K562 (cell line): ENCODE results near the gene CALHM3. TPM values are rescaled to one million over a fixed set of nuclear protein-coding genes. Genes with fewer than 3 reads are reported as not detected.

Source experiments
- AFF1 ChIP-seq, 2 experiments: fragments of 450-650 bp; IDR thresholded peaks; 2 replicates each; pipeline ENCODE4 v1.6.1; 2018; ENCODE audit warnings: mild to moderate bottlenecking in 2 of 2, low read depth in 1 of 2; ENCODE audit not compliant: partially characterized antibody in 2 of 2
- CBFA2T2 ChIP-seq: fragments of 450-650 bp; conservative IDR thresholded peaks from 2 replicates; pipeline ENCODE4 v1.6.1; 2017; ENCODE audit warnings: mild to moderate bottlenecking
- COPS2 ChIP-seq: fragments of 450-650 bp; conservative IDR thresholded peaks from 2 replicates; pipeline ENCODE4 v1.6.1; 2016; ENCODE audit warnings: mild to moderate bottlenecking, moderate library complexity
- CREB1 ChIP-seq, 2 experiments: sonication (generic) in 1 of 2; formaldehyde crosslinking in 1 of 2; IDR thresholded peaks; 2 replicates each; pipeline versions ENCODE4 v1.6.1 to v1.8.0; 2012 to 2022; ENCODE audit warnings: inconsistent platforms in 1 of 2, mild to moderate bottlenecking in 1 of 2, missing genetic modification reagents in 1 of 2, moderate library complexity in 1 of 2
- DEAF1 ChIP-seq: fragments of 450-650 bp; formaldehyde crosslinking; IDR thresholded peaks from 2 replicates; pipeline ENCODE4 v1.4.0; 2020; ENCODE audit warnings: mild to moderate bottlenecking, moderate library complexity
- FOXK1 ChIP-seq: sonication (generic); formaldehyde crosslinking; IDR thresholded peaks from 2 replicates; pipeline ENCODE4 v1.8.0; 2022; ENCODE audit warnings: missing genetic modification reagents, mild to moderate bottlenecking, borderline replicate concordance
- KLF16 ChIP-seq: IDR thresholded peaks from 2 replicates; pipeline ENCODE4 v1.6.1; 2016; ENCODE audit warnings: antibody characterized with exemption
- LEF1 ChIP-seq: fragments of 450-650 bp; IDR thresholded peaks from 2 replicates; pipeline ENCODE4 v1.6.1; 2016; ENCODE audit warnings: mild to moderate bottlenecking
- MEF2D ChIP-seq: conservative IDR thresholded peaks from 2 replicates; pipeline ENCODE4 v1.6.1; 2016; ENCODE audit warnings: low read depth, missing genetic modification characterization, missing compliant biosample characterization
- MEIS2 ChIP-seq: fragments of 450-650 bp; IDR thresholded peaks from 2 replicates; pipeline ENCODE4 v1.6.1; 2014; ENCODE audit warnings: mild to moderate bottlenecking; ENCODE audit not compliant: partially characterized antibody
- MYC ChIP-seq, 2 experiments: fragments of 250-450 bp in 1 of 2; sonication (Bioruptor Pico) in 1 of 2; IDR thresholded peaks; 2 replicates each; pipeline versions ENCODE4 v1.5.1 to v1.6.1; 2012 to 2021; ENCODE audit warnings: low read depth in 2 of 2, borderline replicate concordance in 1 of 2, improper control_type of control experiment in 1 of 2, low read length in 1 of 2, mild to moderate bottlenecking in 1 of 2, moderate library complexity in 1 of 2
- NCOA1 ChIP-seq: fragments of 450-650 bp; IDR thresholded peaks from 2 replicates; pipeline ENCODE4 v1.6.1; 2016; ENCODE audit warnings: low read depth
- NFE2 ChIP-seq: IDR thresholded peaks from 2 replicates; pipeline ENCODE4 v1.6.1; 2014; ENCODE audit warnings: antibody characterized with exemption, low read depth
- NKRF ChIP-seq: fragments of 450-650 bp; IDR thresholded peaks from 2 replicates; pipeline ENCODE4 v1.6.1; 2016; ENCODE audit warnings: borderline replicate concordance
- OTX1 ChIP-seq: fragments of 450-650 bp; formaldehyde crosslinking; IDR thresholded peaks from 2 replicates; pipeline ENCODE4 v1.4.0; 2022; ENCODE audit warnings: mild to moderate bottlenecking
- POLR2G ChIP-seq: fragments of 200-400 bp; formaldehyde crosslinking; IDR thresholded peaks from 2 replicates; pipeline ENCODE4 v1.6.1; 2017; ENCODE audit warnings: low read depth, mild to moderate bottlenecking, antibody characterized with exemption, low read length, moderate library complexity
- PTBP1 ChIP-seq: fragments of 200-400 bp; formaldehyde crosslinking; IDR thresholded peaks from 2 replicates; pipeline ENCODE4 v1.6.1; 2017; ENCODE audit warnings: low read depth, low read length
- SOX6 ChIP-seq: fragments of 450-650 bp; IDR thresholded peaks from 2 replicates; pipeline ENCODE4 v1.6.1; 2014; ENCODE audit warnings: mild to moderate bottlenecking
- THRAP3 ChIP-seq: fragments of 450-650 bp; IDR thresholded peaks from 2 replicates; pipeline ENCODE4 v1.6.1; 2016; ENCODE audit warnings: mild to moderate bottlenecking, inconsistent platforms, borderline replicate concordance
- ZNF507 ChIP-seq: conservative IDR thresholded peaks from 2 replicates; pipeline ENCODE4 v1.6.1; 2017; ENCODE audit warnings: missing genetic modification characterization, missing compliant biosample characterization
- ZSCAN32 ChIP-seq: fragments of 450-650 bp; formaldehyde crosslinking; IDR thresholded peaks from 2 replicates; pipeline ENCODE4 v1.4.0; 2020; ENCODE audit warnings: mild to moderate bottlenecking, moderate library complexity
- polyA plus RNA-seq, 8 experiments: library from polyadenylated mRNA; depleted of rRNA in 4 of 8; stranded (reverse) in 5 of 8; unstranded in 3 of 8; fragments of >200 nt; fragmentation: Nextera tagmentation in 2 of 8; fragmentation: Illumina TruSeq in 1 of 8; extraction: Ambion mirVana in 2 of 8; extraction: Trizol in 1 of 8; gene quantifications; 2 replicates each; pipeline versions ENCODE4 v1.2.1 to v1.2.3, GENCODE V29; 2011 to 2014; ENCODE audit warnings: inconsistent platforms in 1 of 8, missing spikeins in 1 of 8
- total RNA-seq, 7 experiments: library from RNA; depleted of rRNA in 6 of 7; stranded (reverse); fragments of >200 nt in 6 of 7; fragmentation: Illumina TruSeq in 2 of 7; extraction: Trizol in 2 of 7; gene quantifications; 2 replicates each; pipeline versions ENCODE4 v1.2.1 to v1.2.3, GENCODE V29; 2011 to 2021; ENCODE audit warnings: low replicate concordance in 1 of 7

Gene CALHM3
- total and polyA plus RNA-seq, 9 of the 15 experiments (the other 6 are each of a cell fraction or from before 2014, with no cell fraction given): not detected

GRCh38 chr10:103504181-103504783, 25.2 kb upstream of the CALHM3 start (continued):
- TF ChIP-seq COPS2 (no peak), PTBP1 (no peak), MYC (IDR thresholded peaks at IDR 0.05; ENCODE audit: low read depth, low read length) (peak; percentile 55), MYC (CRISPR knock-in tag; IDR thresholded peaks at IDR 0.05; ENCODE audit: borderline replicate concordance, low read depth) (no peak), OTX1 (CRISPR knock-in tag) (no peak), CREB1 (IDR thresholded peaks at IDR 0.05) (peak; percentile 35; the same call in 1 of the 2 replicates), CREB1 (CRISPR knock-in tag; IDR thresholded peaks at IDR 0.05) (no peak), POLR2G (no peak), FOXK1 (CRISPR knock-in tag) (peak; percentile 49; the same call in 1 of the 2 replicates), NFE2 (peak; percentile 48; the same call in 1 of the 2 replicates), AFF1 (IDR thresholded peaks at IDR 0.05; ENCODE audit: low read depth in 1 of 2, partially characterized antibody in 2 of 2) (no peak), NKRF (no peak), NCOA1 (peak; percentile 68), ZNF507 (tag) (no peak), LEF1 (peak; percentile 87), DEAF1 (no peak), KLF16 (0 out of 2 replicates have a peak, but pooled peaks have one; percentile 8), CBFA2T2 (peak; percentile 74), MEF2D (no peak; the same call in 1 of the 2 replicates), THRAP3 (no peak), SOX6 (peak; percentile 94), ZSCAN32 (CRISPR knock-in tag) (no peak), MEIS2 (peak; percentile 97)
